ENCODE measurements around the gene C14orf119.

C14orf119 gene

GRCh38 chr14:23110579-23111365, 15.5 kb downstream of the C14orf119 start:
- no peak for TF ChIP-seq CTCF (IDR thresholded peaks at IDR 0.05; ENCODE audit: control insufficient read depth, extremely low read depth, insufficient read depth)
- H3K4me3 ChIP-seq (ENCODE audit: low read depth, low read length): no peak overlapping the region
- no peak for DNase-seq (ENCODE audit: low read depth)

- no peak for DNase-seq (ENCODE audit: low read depth)
- H3K4me3 ChIP-seq (ENCODE audit: low read depth, low read length): no peak overlapping the region
- no peak for TF ChIP-seq CTCF (IDR thresholded peaks at IDR 0.05; ENCODE audit: control insufficient read depth, extremely low read depth, insufficient read depth)
Measured at GRCh38 chr14:23112359-23113178, 17.3 kb downstream of the C14orf119 start.

- no peak overlapping the region for H3K4me3 ChIP-seq (ENCODE audit: low read depth, low read length)
- no peak for TF ChIP-seq CTCF (IDR thresholded peaks at IDR 0.05; ENCODE audit: control insufficient read depth, extremely low read depth, insufficient read depth)
- DNase-seq (ENCODE audit: low read depth): no peak
Measured at GRCh38 chr14:23113431-23114119, 18.3 kb downstream of the C14orf119 start.

- no peak overlapping the region for H3K4me3 ChIP-seq (ENCODE audit: low read depth, low read length)
- no peak for TF ChIP-seq CTCF (IDR thresholded peaks at IDR 0.05; ENCODE audit: control insufficient read depth, extremely low read depth, insufficient read depth)
- DNase-seq (ENCODE audit: low read depth): no peak
Measured at GRCh38 chr14:23114120-23114458, 18.8 kb downstream of the C14orf119 start.

GRCh38 chr14:23114669-23115038, 19.3 kb downstream of the C14orf119 start:
- no peak for DNase-seq (ENCODE audit: low read depth)
- H3K4me3 ChIP-seq (ENCODE audit: low read depth, low read length): no peak overlapping the region
- TF ChIP-seq CTCF (IDR thresholded peaks at IDR 0.05; ENCODE audit: control insufficient read depth, extremely low read depth, insufficient read depth): no peak

- TF ChIP-seq CTCF (IDR thresholded peaks at IDR 0.05; ENCODE audit: control insufficient read depth, extremely low read depth, insufficient read depth): no peak
Measured at GRCh38 chr14:23115039-23115731, 19.9 kb downstream of the C14orf119 start.

More at GRCh38 chr14:23115039-23115731, 19.9 kb downstream of the C14orf119 start:
- no peak for DNase-seq (ENCODE audit: low read depth)
- no peak overlapping the region for H3K4me3 ChIP-seq (ENCODE audit: low read depth, low read length)

All from LNCaP clone FGC (cell line).